GM21717 (cell line): Measurements from ENCODE around the gene PDSS1.
"Not testable (repeated sequence)": the region's sequence is repeated elsewhere in the genome, so short reads cannot be mapped to it uniquely, and the experiment has no call there.

Experiments used
- ATAC-seq: cut with Tn5 transposase; IDR thresholded peaks from one replicate; pipeline ENCODE4 v1.9.1; 2021; ENCODE audit warnings: mild to moderate bottlenecking, moderate library complexity; ENCODE audit not compliant: unreplicated experiment

The PDSS1 gene

GRCh38 chr10:26735435-26735834 lies 37.9 kb downstream of the PDSS1 start:
- ATAC-seq: no peak

- ATAC-seq: peak; percentile 72
These were observed 40.2 kb downstream of the PDSS1 start for GRCh38 chr10:26737730-26738129.

GRCh38 chr10:26738301-26738911 lies 40.9 kb downstream of the PDSS1 start:
- no peak for ATAC-seq

- ATAC-seq: peak; percentile 49
These were observed 41.6 kb downstream of the PDSS1 start for GRCh38 chr10:26739071-26739631.

GRCh38 chr10:26741368-26741767 lies 43.9 kb downstream of the PDSS1 start:
- no peak for ATAC-seq

- ATAC-seq: no peak
These were observed 45.6 kb downstream of the PDSS1 start for GRCh38 chr10:26743091-26743490.

- no peak for ATAC-seq
These were observed 46.3 kb downstream of the PDSS1 start for GRCh38 chr10:26743841-26744240.

GRCh38 chr10:26746061-26746460 lies 48.6 kb downstream of the PDSS1 start:
- ATAC-seq: no peak

GRCh38 chr10:26755443-26755903 lies 58.0 kb downstream of the PDSS1 start:
- ATAC-seq: peak; percentile 95

- no peak for ATAC-seq
These were observed 61.5 kb downstream of the PDSS1 start for GRCh38 chr10:26759008-26759407.

- no peak for ATAC-seq
These were observed 68.0 kb downstream of the PDSS1 start for GRCh38 chr10:26765549-26765948.

GRCh38 chr10:26770069-26770468 lies 72.6 kb downstream of the PDSS1 start:
- ATAC-seq: no peak

- no peak for ATAC-seq
These were observed 76.1 kb downstream of the PDSS1 start for GRCh38 chr10:26773633-26774032.

GRCh38 chr10:26776258-26776657 lies 78.8 kb downstream of the PDSS1 start:
- no peak for ATAC-seq

- no peak for ATAC-seq
These were observed 80.2 kb downstream of the PDSS1 start for GRCh38 chr10:26777686-26778085.

- ATAC-seq: no peak
These were observed 81.8 kb downstream of the PDSS1 start for GRCh38 chr10:26779176-26779860.

- ATAC-seq: peak; percentile 41
These were observed 82.7 kb downstream of the PDSS1 start for GRCh38 chr10:26780106-26780792.

- peak; percentile 70 for ATAC-seq
These were observed 83.5 kb downstream of the PDSS1 start for GRCh38 chr10:26780793-26781601.

- no peak for ATAC-seq
These were observed 84.3 kb downstream of the PDSS1 start for GRCh38 chr10:26781797-26782196.

- ATAC-seq: no peak
These were observed 89.9 kb downstream of the PDSS1 start for GRCh38 chr10:26787362-26787761.

GRCh38 chr10:26789779-26790178 lies 92.3 kb downstream of the PDSS1 start:
- ATAC-seq: not testable (repeated sequence)
